Bronchial epithelial cell (primary cell): ENCODE data around the gene FRS3. TPM values are rescaled to one million over a fixed set of nuclear protein-coding genes. Genes with fewer than 3 reads are reported as not detected.
A peak's percentile ranks its signal among the peaks of the same experiment; 100 is the strongest.

Source experiments
- DNase-seq: peaks from one replicate; pipeline ENCODE4 v3.0.0-alpha.2; 2010; ENCODE audit warnings: low read depth
- FAIRE-seq: peaks from 2 replicates; lab custom pipeline; 2011; peaks lifted over from hg19 to GRCh38; lab: Jason Lieb, UNC
- H3K27me3 ChIP-seq: 2 replicates; pipeline ENCODE4 v1.5.1; 2011; ENCODE audit warnings: low read length; ENCODE audit not compliant: control insufficient read depth, insufficient read depth
- H3K36me3 ChIP-seq: 2 replicates; pipeline ENCODE4 v1.5.1; 2011; ENCODE audit warnings: low read length; ENCODE audit not compliant: control insufficient read depth, insufficient read depth
- H3K4me3 ChIP-seq: 2 replicates; pipeline ENCODE4 v1.5.1; 2011; ENCODE audit warnings: mild to moderate bottlenecking, low read depth, low read length, control low read depth
- CTCF ChIP-seq: IDR thresholded peaks from 2 replicates; pipeline ENCODE4 v1.5.1; 2011; ENCODE audit warnings: mild to moderate bottlenecking, moderate library complexity, low read length, control low read depth, inconsistent platforms; ENCODE audit not compliant: insufficient read depth, severe bottlenecking
- total RNA-seq: library from RNA; depleted of rRNA; stranded (reverse); fragments of >200 nt; gene quantifications from 2 replicates; pipeline ENCODE4 v1.2.1, GENCODE V29; 2014

FRS3 gene
- total RNA-seq, 1 donor from 2014 or later, result 0.79 TPM

- no peak for TF ChIP-seq CTCF
- Histone ChIP-seq H3K4me3 (no peak overlapping the region), H3K27me3 (no peaks in the 10 kb centered on the region), H3K36me3 (peaks cover 1% of the 10 kb centered on the region)
- DNase-seq (no peak), FAIRE-seq (no peak)
Observed at GRCh38 chr6:41783106-41783780, 3.5 kb upstream of the FRS3 start.

- Histone ChIP-seq H3K27me3 (no peaks in the 10 kb centered on the region), H3K36me3 (peaks cover 4% of the 10 kb centered on the region), H3K4me3 (peak overlapping the region; percentile 58)
- DNase-seq (no peak), FAIRE-seq (no peak)
- no peak for TF ChIP-seq CTCF
Observed at GRCh38 chr6:41781366-41781730, 1.6 kb upstream of the FRS3 start.

DNA sequence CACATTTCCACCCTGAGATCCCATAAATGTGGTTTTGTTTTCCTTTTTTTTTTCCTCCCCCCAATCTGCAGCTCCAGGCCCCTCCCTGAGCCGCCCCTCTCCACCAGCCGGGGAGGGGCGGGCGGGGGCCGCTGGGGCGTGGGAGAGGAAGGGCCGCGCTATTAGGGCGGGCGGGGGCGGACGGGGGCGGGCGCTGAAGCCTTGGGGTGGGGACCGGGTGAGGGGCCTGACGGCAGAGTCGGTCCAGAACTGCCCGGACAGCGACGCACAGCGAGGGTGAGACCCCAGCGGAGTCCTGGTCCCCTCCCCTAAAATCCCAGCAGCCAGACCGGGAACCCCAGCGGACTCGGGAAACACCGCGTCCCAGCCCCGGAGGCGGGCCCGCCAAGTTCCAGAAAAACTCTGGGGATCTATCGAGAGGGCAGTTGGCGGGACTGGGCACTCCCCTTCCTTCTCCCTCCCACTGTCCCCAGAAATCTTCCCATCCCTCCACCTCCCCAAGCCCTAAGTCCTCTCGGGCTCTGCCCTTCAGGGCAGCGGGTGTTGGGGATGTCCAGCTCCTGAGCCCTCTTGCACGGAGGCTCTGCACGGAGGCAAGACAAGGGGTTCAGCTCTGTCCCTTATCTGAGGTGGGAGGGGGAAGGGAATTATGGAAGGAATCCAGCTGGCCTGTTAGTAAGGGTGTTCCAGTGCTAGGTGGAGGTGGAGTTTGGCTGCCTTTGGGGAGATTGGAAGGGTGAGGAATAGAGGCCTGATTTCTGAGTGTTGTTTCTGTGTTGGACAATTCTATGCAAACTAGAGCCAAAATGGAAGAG lies 1.1 kb upstream of the FRS3 start, which contains the start of gene PRICKLE4:
Gene PRICKLE4, plus strand, starts transcription at position 232 of the 815 bp plus-strand sequence. CDS start 2,692 bp downstream, outside the sequence.
- H3K27me3 ChIP-seq, result no peaks in the 10 kb centered on the region
- peaks cover 4% of the 10 kb centered on the region for H3K36me3 ChIP-seq
- FAIRE-seq (no peak), DNase-seq (peak; percentile 52)
- H3K4me3 ChIP-seq, result peak within 1 kb of the TSS; percentile 58
- no peak for TF ChIP-seq CTCF

DNA sequence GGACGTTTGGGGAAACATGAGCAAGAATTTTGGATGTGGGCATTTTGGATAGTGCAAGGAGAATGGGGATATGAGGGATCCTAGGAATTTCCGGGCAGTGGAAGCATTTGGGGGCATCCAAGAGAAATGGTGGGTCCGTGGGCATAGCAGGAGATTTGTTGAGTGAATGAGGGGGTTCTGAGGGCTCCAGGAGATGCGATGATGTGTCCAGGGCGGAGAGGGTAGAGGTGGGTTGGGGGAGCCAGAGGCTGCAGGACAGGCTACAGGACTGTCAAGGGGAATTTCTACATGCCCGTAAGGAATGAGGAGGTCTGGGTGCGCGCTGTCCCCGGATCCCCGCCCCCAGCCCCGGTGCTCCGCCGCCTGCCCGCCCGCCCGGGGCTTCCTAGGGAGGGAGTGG lies 364 bp downstream of the FRS3 start:
- DNase-seq (no peak), FAIRE-seq (no peak)
- Histone ChIP-seq H3K4me3 (peak overlapping the region; percentile 58), H3K36me3 (peaks cover 13% of the 10 kb centered on the region), H3K27me3 (no peaks in the 10 kb centered on the region)
- TF ChIP-seq CTCF, result no peak

DNA sequence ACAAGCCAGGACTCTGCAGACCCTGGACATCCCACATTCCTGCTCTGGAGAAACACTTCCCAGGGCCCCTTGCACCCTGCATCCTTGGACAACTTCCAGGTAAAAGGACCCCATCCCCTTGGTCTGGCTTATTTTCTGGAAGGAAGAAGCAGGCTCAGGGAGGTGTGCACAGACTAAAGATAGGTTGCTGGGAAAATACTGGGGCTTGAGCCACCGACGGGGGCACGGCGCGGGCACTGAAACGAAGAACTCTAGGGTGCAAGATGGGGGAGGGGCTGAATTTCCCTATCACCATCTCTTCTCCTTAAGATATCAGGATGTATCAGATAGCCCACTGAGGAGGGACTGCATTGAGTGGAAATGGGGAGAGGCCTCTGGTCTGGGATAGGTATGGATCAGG lies 805 bp downstream of the FRS3 start:
- H3K36me3 ChIP-seq, result peaks cover 12% of the 10 kb centered on the region
- no peak for TF ChIP-seq CTCF
- FAIRE-seq (no peak), DNase-seq (no peak)
- H3K4me3 ChIP-seq, result peak overlapping the region; percentile 58
- H3K27me3 ChIP-seq, result no peaks in the 10 kb centered on the region
